GM18858 (cell line): Measurements from ENCODE around the gene PRKG1.
A peak's percentile ranks its signal among the peaks of the same experiment; 100 is the strongest.

ENCODE experiments used
- ATAC-seq: cut with Tn5 transposase; IDR thresholded peaks from one replicate; pipeline ENCODE4 v1.9.1; 2021; ENCODE audit not compliant: unreplicated experiment

Gene PRKG1

DNA sequence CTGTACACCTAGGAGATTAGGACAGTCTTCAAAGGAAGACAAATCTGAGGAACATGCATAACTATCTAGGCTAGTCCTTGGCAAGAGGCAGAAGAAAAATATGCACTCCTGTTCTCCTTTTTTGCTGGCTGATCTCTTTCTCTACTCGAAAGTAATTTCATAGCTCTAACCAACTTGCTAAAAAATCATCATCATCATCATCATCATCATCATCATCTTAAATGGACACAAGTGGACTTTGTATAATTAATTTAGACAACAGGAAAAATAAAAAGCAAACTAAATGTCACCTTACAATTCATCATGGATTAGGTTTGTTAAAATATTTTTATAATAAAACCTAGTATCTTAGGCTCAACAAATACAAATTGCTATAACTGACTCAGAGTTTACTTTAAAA lies 1192.6 kb downstream of the PRKG1 start:
- ATAC-seq: no peak

DNA sequence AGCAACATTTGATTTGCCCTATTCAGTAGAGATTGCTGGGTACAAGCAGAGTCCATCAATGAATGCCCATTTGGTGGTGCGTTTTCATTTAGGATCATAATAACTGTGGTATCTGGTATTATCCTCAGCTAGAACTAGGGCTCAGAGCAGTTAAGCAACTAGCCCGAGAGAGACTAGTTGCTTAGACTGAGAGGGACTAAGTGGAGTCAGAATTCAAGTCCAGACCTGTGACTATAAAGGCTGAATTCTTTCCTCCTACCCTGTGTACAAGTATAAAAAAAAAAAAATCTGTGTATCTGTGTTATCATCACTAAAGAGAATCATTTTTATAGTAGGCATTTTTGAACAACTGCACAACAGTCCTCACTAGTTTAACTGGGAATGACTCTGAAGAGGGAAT lies 1194.5 kb downstream of the PRKG1 start:
- no peak for ATAC-seq

DNA sequence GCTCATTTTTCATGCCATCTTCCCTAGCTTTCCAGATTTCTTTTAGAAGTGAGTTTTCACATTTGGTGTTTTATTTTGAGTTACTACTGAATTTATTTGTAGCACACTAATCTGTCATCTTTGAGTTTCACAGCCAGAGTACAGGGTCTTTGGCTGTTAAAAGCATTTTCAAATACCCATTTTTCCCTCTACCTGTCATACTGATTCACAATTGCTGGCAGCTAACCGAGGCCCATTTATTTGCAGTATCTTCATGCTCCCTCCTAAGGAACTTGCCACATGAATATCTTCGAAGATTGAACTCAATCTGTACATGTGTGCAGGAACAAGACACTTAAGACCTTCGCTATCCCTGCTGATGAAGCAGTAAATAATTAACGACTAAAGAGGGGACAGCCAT lies 1194.9 kb downstream of the PRKG1 start:
- no peak for ATAC-seq

DNA sequence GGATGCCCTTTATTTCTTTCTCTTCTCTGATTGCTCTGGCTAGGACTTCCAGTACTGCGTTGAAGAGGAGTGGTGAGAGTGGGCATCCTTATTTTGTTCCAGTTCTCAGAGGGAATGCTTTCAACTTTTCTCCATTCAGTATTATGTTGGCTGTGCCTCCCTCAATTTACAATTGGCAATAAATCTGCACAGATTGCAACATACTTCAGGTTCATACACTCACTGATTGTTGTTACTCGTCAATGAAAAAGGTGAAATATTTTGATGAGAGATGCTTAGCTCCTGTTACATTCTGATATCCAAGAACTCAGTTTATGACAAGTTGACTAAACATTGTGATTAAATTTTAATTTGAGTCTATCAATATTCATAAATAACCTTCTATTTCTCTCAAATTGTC lies 1201.9 kb downstream of the PRKG1 start:
- no peak for ATAC-seq

DNA sequence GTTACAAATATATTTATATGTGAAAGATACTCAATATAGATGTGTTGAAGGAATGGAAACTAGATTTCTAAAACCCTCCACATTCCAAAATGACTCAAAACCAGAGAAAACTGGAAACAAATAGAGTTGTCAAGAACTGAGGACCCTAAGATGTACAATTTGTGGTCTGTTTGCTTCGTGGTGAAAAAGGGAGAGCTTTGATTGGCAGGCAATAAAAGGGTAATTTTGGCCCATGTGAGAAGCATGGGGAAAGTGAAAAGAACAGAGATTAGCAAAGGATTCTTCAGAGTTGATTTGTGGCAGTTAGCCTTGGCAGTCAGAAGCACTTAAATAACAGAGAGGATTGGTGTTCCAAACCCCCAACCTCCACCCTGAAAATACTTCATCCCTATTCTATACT lies 1202.7 kb downstream of the PRKG1 start:
- no peak for ATAC-seq

DNA sequence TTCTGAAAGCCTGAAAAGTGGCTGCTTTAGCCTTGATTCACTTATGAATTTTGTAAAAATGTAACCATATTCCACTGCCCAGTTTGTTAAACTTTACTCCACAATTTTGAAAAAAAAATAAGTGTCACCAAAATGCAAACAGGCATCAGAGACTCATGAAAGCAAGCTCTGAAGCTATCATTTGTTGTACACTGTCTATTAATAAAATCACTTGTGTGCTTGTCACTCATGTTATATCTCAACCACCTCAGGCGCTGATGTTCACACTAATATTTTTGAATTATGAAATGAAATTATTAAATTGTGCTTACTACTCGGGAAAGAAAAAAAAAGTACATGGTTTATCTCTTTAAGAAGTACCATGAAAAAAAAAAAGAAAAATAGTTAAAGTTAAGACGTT lies 1205.3 kb downstream of the PRKG1 start:
- ATAC-seq: no peak

DNA sequence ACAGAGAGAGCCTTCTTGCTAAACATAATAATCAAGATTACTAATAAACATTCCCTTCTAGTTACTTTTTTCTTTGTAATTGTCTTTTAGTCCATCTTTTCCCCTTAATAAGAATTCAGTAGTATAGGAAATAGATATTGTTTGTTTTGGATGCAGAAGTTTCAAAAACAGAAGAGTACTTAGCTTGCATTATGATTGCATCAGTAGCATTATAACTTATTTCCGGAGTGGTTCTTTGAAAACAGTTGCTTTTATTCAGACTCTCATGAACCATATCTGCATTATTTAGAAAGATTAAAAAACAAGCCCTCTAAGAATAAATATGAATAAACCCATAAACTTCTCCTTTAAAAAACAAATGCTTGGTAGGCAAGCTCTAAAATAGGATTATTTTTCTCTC lies 1205.8 kb downstream of the PRKG1 start:
- ATAC-seq: no peak

DNA sequence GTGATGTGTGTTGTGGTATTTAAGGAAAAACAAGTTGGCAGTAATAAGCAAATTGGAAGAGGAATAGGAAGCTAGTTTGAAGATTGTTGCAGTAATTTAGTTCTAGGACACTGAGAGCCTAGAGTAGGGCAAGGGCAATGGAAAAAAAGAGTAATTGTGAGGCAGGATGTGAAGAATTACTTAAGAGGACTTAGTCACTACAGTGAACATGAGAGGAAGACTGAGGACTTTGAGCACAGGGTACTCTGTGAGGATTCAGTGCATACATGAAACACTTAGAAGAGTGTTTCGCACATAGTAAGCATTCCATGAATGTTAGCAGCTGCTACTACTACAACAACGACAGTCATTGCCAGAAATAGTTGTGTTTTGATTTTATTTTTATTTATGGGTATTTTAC lies 1208.9 kb downstream of the PRKG1 start:
- no peak for ATAC-seq

DNA sequence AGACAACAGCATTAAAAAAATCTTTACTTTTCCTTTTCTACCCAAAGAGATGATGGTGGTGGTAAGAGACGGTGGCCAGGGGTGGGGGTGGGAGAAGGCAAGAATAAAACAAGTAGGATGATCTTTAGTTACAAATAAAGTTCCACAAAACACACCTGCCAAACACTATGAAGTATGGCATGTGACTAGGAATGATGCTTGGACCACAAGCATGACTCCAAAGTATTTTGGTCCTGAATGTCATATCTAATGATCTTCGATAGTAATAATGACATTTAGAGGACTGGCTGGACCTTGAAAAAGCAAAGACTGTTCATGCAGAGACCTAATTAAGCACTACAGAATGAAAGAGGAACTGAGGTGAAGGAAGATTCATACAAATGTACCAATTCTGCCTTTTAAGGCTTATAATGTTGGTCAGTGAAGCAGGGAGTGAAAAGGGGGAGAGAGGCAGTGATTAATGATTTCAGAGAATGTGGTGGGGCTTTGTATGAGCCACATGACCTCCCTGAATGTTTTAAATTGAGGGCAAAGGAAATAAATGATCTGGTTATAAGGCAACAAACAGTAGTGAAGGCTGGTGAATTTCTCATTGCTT lies 1210.2 kb downstream of the PRKG1 start:
- no peak for ATAC-seq

DNA sequence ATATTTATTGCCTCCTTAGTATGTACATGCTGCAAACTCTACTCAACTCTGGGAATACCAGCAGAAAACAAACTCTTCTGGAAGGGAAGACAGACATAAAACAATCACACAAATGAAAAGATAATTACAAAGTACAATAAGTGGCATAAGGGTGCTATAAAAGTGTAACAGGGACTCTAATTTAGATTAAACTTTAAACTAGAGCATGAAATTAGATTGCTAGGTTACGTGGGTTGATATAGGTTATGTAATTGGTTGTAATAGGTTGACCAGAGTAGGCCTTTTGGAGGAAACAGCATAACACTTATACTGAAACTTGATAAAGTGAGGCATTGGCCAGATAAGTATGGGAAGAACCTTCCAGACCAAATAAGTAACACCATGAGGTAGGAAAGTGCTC lies 1213.6 kb downstream of the PRKG1 start:
- no peak for ATAC-seq

DNA sequence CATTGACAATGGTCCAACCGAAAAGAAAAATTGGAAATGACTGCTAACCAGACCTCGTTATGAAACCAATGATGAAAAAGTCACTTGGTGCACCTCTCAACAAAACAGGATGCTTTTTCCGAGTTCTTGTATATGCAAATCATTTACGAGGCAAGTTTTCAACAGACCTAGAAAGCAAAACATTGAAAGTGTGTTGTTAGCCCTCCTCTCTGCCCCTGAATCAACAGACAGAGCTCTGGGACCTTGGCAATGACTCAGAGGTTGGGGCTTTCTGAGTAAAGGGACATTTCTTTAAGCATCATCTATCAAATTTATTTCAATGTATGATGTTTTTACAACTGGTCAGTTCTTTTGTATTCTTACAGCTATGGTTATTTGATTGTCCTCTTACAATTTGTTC lies 1223.5 kb downstream of the PRKG1 start:
- ATAC-seq: no peak

DNA sequence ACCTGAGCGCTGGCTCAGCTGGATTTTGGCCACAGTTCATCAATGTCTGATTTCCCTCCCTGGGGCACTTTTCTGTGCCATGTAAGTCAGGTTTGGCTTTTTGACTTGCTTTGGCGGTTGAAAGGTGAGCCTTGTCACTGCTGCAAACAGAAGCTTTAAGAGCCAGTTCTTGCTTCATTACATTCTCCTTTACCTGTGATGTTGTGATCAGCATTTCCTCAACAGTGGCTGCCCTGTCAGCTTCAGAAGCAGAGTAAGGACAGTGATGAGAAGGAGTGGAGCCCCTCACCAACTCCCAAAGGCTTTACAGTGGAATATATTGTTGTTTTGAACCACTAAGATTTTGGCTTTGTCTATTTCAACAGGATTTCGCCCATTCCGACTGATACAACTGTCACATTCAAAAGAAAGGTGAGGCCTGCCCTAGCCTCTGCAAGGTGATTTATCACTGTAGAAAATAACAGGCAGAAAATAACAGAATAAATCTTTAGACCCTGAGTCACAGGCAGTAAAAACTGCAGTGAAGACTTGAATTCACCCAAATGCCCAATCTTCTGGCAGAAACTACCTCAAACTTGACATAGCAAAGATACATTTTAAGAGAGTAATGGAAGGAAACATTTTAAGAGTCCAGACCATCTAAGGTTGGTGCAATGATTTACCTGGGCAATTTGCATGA lies 1226.5 kb downstream of the PRKG1 start:
- ATAC-seq: no peak

DNA sequence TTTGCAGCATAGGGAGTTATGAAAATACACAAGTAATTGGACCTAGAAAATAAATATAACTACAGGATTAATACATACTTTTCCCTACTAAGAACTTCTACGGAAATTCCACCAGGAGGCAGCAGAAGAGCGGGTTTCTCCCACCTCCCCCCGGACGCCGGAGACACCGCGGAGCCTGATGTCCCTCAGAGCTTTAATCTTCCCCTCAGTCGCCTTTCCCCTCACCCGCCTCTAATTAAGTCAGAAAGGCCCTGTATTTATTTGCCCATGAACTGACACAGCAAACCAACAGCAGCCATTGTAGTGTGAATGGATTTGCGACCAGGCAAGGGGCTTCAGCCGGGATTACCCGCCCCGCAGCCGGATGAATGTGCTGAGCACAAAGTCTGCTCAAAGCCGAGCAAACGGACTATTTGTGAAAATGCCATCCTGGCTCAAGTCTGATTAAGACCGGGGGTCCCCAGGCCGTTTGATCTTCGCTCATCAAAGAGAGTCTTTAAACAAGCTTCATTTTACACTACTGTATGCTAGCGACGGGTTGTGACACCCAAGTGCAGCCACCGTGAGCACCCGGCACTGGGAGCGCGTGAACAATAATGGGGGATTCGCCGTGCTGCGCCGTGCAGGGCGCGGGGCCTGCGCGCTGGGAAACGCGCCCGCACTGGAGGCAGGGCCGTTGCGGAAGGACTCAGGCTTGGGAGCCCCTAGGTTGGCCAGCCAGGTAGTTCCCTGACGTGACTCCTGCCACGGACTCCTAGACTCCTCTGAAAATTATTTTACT lies 1234.2 kb downstream of the PRKG1 start:
- peak; percentile 83 for ATAC-seq

DNA sequence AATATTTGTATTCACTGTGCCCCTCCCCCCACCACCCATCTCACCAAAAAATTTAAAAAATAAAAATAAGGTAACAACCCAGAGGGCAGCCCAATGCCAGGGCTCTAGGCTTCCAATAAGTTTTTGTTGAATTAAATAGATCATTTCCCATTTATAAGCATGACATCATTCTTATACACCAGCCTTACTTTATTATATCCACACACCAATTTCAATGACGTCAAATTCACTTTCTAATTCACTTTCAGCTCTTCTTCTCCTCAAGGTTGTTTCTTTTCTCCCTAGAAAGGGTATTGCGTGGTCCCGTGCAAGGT lies 1238.6 kb downstream of the PRKG1 start:
- no peak for ATAC-seq

DNA sequence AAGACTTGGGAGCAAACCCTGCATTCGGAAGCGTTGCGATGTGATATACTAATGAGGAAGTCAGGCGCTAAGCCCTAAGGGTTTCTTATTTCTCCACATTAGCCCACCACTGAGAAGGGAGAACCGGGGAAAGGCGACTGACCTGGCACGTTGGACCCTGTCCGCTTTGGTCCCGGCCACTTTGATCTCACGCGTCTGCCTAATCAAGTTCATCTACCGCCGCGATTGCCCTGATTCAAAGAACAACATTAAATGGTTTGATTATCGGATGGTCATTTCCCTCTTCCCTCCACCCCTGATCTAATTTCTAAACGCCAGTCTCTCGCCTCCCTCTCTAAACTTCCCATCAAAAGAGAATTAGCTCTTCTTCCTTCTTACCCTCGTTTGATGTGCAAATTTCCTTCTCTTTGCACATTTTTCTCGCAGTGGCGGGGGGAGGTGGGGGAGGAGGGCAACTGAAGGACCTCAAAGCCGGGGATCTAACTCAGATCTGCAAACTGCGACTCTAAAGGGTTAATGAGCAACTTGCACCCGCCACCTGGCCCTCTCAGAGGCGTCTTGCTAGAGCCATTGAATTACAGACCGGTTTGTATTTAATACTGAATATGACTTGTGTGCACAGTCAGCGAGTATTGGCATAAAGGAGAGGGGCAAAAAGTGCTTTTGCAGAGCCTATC lies 1239.1 kb downstream of the PRKG1 start:
- no peak for ATAC-seq

DNA sequence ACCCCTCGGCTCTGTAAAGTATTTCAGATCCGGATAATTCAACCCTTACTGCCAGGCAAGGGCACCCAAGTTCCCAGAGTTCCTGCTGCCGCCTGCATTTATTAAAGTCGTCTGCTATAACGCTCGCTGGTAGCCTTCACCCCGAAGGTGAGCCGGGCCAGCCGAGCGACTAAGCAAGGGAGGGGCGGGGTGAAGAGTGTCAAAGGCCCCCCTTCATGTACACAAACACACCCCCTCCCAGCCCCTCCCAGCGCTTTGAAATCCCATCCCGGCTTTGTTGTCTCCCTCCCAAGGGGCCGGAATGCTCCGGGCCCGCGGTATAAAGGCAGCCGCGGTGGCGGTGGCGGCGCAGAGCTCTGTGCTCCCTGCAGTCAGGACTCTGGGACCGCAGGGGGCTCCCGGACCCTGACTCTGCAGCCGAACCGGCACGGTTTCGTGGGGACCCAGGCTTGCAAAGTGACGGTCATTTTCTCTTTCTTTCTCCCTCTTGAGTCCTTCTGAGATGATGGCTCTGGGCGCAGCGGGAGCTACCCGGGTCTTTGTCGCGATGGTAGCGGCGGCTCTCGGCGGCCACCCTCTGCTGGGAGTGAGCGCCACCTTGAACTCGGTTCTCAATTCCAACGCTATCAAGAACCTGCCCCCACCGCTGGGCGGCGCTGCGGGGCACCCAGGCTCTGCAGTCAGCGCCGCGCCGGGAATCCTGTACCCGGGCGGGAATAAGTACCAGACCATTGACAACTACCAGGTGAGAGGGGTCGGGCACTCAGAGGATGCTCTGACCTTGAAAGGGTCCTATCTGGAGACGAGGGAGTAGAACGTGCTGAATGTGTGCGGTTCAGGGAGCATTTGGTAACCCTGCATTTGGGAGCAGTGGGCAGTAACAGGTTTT lies 1239.9 kb downstream of the PRKG1 start, which contains the start of gene DKK1:
DKK1 (plus strand) TSS at position 349 of the 889 bp plus-strand sequence; CDS start at position 503, 154 bp downstream.
- ATAC-seq: peak; percentile 55

DNA sequence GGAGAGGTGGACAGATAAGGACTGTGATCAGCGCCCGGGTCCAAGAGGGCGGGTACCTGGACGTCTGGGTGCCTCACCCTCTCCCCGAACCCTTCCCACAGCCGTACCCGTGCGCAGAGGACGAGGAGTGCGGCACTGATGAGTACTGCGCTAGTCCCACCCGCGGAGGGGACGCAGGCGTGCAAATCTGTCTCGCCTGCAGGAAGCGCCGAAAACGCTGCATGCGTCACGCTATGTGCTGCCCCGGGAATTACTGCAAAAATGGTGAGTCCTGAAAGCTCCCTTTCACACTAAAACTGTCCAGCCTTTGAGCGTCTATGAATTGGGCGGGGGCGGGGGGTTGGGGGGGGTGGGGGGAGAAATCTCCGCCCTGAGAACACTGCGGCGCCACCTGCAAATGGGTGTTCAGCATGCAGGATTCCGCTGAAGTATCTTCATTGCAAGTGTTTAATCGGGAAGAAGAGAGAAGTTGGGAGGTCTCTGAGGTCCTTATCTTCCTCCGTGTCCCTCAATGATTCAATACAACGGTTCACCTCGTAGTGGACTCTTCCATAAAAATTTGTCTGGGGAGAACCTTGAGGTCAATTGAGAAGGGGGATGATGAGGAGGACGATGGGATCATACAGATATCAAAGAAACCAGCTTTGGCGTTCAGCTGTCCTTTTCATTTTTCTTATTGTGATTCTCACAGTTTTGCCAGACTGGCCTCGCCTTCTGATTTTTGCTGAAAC lies 1240.7 kb downstream of the PRKG1 start:
- no peak for ATAC-seq

DNA sequence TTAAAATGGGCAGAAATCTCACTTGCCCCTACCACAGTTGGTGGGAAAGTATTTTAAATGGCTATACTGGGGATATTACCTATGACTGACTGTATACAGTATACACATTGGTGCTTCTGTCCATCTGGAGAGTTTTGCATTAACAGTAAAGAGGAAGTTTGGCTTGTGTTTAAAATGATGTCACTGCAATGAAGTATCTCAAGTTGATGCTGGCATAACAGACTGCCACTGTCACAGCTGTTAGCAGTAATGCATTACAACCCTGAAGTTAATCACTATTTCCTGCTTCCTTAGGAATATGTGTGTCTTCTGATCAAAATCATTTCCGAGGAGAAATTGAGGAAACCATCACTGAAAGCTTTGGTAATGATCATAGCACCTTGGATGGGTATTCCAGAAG lies 1241.7 kb downstream of the PRKG1 start:
- ATAC-seq: no peak

DNA sequence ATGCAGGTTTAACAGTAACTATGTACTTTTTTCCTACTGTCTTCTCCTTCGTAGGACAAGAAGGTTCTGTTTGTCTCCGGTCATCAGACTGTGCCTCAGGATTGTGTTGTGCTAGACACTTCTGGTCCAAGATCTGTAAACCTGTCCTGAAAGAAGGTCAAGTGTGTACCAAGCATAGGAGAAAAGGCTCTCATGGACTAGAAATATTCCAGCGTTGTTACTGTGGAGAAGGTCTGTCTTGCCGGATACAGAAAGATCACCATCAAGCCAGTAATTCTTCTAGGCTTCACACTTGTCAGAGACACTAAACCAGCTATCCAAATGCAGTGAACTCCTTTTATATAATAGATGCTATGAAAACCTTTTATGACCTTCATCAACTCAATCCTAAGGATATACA lies 1242.2 kb downstream of the PRKG1 start:
- no peak for ATAC-seq

DNA sequence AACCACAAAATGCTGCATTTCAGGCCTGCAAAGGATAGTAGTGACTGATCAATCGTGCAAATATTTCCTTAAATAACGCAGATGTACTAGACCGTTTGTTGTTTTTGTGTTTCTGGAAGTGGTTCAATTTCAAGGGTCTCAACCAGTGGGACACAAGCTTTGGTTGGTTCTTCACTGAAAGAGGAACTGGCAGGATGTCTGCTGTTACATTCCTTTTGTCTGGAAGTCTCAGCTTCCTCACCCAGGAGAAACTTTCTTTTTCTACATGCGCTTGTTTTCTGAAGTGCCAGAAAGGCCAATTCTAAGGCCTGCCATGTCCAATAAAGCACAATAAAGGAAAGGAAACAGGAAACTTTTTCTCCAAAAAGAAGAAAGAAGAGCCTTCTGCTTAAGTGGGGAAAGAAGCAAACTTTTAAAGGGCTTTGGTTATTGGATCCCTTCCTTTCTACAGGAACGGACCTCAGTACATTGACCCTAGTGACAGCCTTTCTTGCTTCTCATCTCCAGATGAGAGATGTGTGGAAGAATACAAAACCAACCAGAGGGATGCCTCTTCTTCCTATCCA lies 1243.9 kb downstream of the PRKG1 start:
- ATAC-seq: no peak
